Measurements from ENCODE around the gene TGIF1.

TGIF1 gene

GRCh38 chr18:3440341-3440740 lies 9.6 kb upstream of the TGIF1 start:
- DNase-seq, result no peak

DNA sequence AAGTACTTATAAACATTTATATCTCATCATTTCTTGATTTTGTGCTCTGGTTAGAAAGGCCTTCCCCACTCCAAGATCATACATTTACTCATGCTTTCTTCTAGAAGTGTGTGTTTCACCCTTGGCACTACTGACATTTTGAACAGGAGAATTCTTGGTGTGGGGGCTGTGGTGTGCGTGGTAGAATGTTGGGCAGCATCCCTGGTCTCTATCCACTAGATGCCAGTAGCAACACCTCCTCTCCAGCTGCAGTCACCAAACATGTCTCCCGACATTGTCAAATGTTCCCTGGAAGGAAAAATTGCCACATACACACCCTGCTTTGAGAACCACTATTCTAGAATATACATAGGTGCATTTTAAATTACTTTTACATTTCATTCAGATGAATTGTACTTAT lies 8.7 kb upstream of the TGIF1 start:
- DNase-seq, result peak; percentile 10 to 17

- DNase-seq, result no peak
Observed at GRCh38 chr18:3442919-3443318, 7.1 kb upstream of the TGIF1 start.

- no peak for DNase-seq
Observed at GRCh38 chr18:3444296-3444695, 5.7 kb upstream of the TGIF1 start.

DNA sequence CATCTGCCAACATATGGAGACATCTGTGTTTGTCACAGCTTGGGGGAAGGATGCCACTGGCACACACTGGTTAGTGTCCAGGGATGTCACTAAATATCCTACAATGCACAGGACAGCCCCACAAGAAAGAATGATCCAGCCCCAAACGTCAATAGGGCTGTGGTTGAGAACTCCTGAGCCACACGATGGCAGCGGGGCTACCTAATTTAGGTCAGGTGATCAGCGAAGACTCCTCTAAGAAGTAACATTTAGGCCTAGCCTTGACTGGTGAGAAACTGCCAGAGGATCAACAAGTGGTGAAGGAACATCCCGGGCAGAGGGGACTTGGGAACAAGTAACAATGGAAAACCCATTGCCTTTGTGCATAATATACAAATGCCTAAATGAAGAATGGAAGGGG lies 5.0 kb upstream of the TGIF1 start:
- DNase-seq, result no peak

- peak in 1 of 2 donors; percentile 38 for DNase-seq
Observed at GRCh38 chr18:3447068-3447894, 2.7 kb upstream of the TGIF1 start.

GRCh38 chr18:3447895-3448837 lies 1.8 kb upstream of the TGIF1 start:
- peak; percentile 85 to 92 for DNase-seq

DNA sequence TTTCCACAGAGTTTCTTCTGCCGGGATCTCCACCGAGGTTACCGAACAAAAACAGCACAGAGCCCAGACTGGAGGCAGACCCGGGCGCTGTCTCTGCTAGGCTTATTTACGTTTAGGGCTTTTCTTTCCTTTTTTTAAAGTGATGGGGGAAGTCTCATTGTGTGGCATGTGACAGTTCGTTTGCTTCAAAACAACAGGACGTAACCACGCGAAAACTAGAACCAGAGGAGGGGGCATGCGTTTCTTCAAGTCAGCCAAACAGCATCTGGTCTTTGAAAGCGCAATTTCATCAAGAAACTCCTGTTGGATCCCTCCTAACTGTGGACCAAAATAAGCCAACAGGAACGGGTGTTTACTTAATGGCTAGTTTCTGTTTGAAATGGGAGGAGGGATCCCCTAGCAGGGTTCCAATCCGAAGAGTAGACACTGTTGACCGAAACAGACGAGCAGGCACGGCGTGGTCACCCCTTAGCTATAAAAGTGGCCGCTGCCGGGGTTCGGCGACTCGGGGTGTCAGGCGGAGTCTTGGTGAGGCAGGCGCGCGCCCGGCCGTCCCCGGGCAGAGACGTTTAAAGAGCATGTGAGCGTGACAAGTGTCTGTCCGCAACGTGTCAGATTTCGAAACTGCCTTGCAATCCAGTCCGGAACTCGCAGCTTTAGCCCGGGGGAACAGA lies 997 bp upstream of the TGIF1 start:
- peak; percentile 49 to 66 for DNase-seq

GRCh38 chr18:3449512-3450011 lies 410 bp upstream of the TGIF1 start:
- DNase-seq, result peak in 1 of 2 donors; percentile 67

DNA sequence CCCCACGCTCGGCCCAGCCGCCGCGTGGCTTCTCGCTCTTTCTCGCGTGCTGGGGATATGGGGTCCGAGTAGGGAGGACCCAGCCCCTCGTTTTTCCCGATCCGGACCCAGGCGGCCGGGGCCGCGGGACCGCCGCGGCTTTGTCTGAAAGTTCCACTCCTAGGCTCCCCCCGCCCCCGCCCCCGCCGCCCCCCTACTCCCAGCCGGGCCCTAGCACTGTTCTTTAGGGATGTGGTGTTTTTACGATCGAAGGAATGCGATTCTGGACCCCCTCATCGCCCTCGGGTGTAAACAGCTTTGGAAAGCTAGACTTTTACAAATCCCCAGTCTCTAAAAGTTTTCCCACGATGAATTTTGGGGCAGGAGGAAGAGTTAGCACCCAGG lies 819 bp downstream of the TGIF1 start:
- DNase-seq, result no peak

DNA sequence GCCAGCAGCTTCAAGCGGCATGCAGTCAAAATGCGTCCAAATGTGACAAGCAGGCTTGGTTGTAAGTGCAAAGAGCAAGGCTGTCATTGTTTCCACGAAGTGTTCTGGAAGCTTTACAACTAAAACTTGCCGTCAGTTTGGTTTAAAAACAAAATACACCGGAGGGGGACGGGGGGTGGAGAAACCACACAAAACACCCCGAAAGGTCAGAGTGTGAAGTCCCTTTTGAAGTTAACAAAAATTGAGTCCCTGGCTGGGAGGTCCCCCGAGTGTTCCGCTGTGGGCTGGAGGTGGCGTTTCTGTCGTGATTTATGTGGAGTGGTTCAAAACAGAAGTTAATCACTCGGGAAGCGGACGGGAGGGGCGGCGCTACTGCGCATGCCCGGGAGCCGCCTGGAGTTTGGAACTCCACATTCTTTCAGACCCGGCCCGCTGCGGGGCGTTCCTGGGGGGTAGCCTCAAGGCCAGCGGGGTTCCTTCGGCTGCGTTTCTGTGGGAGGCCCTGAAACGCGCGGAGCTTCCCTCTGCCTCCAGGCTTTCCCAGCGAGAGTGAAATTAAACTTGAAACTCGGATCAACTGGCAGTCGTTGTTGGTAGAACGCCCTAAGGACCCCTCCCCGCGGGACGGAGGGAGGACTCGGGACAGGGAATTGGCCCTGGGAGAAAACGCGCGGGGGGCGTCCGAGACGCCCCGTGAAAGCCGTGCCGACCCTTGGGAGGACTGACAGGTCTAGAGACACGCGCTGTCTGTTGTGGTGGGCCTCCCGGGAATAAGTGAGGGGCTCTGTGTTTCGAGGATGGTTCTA lies 1.4 kb downstream of the TGIF1 start:
- DNase-seq, result peak; percentile 79 to 84

- peak in 1 of 2 donors; percentile 45 for DNase-seq
Observed at GRCh38 chr18:3451989-3452749, 2.2 kb downstream of the TGIF1 start.

GRCh38 chr18:3452750-3453539 lies 3.0 kb downstream of the TGIF1 start:
- no peak for DNase-seq

DNA sequence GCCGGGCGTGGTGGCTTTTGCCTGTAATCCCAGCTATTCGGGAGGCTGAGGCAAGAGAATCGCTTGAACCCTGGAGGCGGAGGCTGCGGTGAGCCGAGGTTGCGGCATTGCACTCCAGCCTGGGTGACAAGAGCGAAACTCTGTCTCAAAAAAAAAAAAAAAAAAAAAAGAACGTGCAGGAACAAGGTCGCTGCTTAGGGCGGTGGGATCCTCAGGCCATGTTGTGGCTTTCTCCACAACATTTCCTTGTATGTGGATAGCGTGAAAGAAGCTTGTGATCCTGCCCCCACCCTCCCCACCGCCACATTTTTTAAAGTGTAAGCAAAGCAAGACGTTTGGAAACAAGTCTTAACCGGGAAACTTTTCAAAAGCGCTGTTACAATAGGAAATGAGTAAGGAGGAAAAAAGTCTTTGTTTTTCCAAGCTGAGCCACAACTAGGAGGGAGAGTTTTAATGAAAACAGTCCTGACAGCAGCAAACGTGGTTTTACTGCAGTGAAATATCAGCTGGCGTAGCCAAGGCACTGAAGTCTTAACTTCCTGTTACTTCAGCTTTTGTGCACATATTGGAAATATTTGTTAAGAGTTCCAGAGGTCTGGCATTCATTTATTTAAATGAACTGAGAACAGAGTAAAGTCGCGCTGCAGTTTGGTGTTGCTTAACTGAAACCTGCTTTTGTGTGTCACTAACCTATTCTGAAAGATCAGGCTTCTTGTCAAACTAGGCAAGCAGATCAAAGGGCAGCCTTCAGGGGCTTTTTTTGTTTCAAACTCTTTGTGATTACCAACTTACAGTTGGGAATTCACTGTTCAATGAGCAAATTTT lies 3.8 kb downstream of the TGIF1 start:
- DNase-seq, result peak; percentile 5 to 31

DNA sequence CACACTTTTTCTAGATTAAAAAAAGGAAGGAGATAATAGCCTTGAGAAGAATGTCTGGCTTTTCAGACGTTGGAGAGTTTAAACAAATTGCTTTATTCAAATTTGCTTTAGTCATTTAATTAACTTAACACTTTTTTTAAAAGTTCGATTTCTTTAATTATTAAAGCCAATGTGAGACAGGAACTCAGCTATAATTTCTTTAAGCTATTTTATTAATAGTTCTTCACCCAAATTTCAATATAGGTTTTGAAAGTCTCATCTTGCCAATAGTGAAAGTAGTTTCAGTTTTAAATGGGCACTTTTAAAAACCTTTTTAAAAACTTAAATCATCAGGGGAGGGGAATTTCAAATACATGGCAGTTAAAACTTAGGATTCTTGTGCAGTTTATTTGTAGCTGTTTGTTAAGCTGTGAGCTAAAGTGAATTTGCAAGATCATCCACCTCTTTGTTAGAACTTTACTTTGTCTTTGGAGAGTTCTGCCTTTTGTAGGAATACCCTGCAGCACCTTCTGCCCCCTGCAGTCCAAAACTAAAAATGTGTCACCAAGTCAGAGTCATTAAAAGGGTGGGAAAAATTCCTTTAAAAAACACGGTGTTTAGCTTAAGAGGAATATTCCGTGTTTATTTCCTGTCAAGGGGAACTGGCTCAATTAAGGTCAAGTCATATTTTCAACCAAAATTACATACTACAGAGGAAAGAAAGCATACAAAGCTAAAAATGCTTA lies 4.6 kb downstream of the TGIF1 start:
- peak in 1 of 2 donors; percentile 60 for DNase-seq

- no peak for DNase-seq
Observed at GRCh38 chr18:3455090-3455635, 5.2 kb downstream of the TGIF1 start.

- no peak for DNase-seq
Observed at GRCh38 chr18:3455907-3456685, 6.1 kb downstream of the TGIF1 start.

GRCh38 chr18:3456686-3457069 lies 6.7 kb downstream of the TGIF1 start:
- no peak for DNase-seq

Data from hippocampal formation (tissue), 2 donors.